Testis (tissue), 3 donors: ENCODE results near the gene TPSD1. TPM values are rescaled to one million over a fixed set of nuclear protein-coding genes. Genes with fewer than 3 reads are reported as not detected.
"Not testable (repeated sequence)": the region's sequence is repeated elsewhere in the genome, so short reads cannot be mapped to it uniquely, and the experiment has no call there.

Source experiments
- DNase-seq: peaks from one replicate; pipeline ENCODE4 v3.0.0-alpha.2; 2019
- H3K27ac ChIP-seq, 2 donors: fragments of 200-600 bp; sonication (generic); one replicate each; pipeline ENCODE4 v1.5.1; 2019
- H3K27me3 ChIP-seq: fragments of 200-600 bp; sonication (generic); one replicate; pipeline ENCODE4 v1.5.1; 2019
- H3K36me3 ChIP-seq: fragments of 200-600 bp; sonication (generic); one replicate; pipeline ENCODE4 v1.5.1; 2017; ENCODE audit warnings: low read depth; ENCODE audit errors: missing control alignments
- H3K4me1 ChIP-seq: fragments of 200-600 bp; sonication (generic); one replicate; pipeline ENCODE4 v1.5.1; 2019
- H3K4me3 ChIP-seq, 2 donors: fragments of 200-600 bp; sonication (generic); one replicate each; pipeline ENCODE4 v1.5.1; 2017 to 2019
- H3K9me3 ChIP-seq: fragments of 200-600 bp; sonication (generic); one replicate; pipeline ENCODE4 v1.5.1; 2017
- CTCF ChIP-seq, 3 experiments: fragments of 450-650 bp in 2 of 3; fragments of 200-600 bp in 1 of 3; sonication (generic) in 1 of 3; IDR thresholded peaks; one replicate each; pipeline ENCODE4 v1.5.1; 2016 to 2019; ENCODE audit warnings: antibody characterized with exemption in 3 of 3, mild to moderate bottlenecking in 2 of 3, moderate library complexity in 1 of 3
- POLR2A ChIP-seq: fragments of 450-650 bp; IDR thresholded peaks from one replicate; pipeline ENCODE4 v1.6.1; 2017; ENCODE audit warnings: antibody characterized with exemption, mild to moderate bottlenecking, moderate library complexity
- WGBS, 2 donors: methylation state at CpG; one replicate each; pipeline ENCODE4 v1.1.5; 2018; 5-methylcytosine and 5-hydroxymethylcytosine counted together
- intact Hi-C: fragments of 100-400 bp; cut with DNase I; formaldehyde crosslinking; loops from one replicate; pipeline ENCODE4 v1.15.1; 2023; ENCODE audit warnings: low total_unique reads
- polyA plus RNA-seq: library from polyadenylated mRNA; stranded (reverse); fragments of 350-450 nt; fragmentation: Illumina TruSeq; extraction: RNeasy Lipid Tissue Mini Kit (QIAGEN cat#74804); gene quantifications from one replicate; pipeline ENCODE4 v1.2.3, GENCODE V29; 2014; ENCODE audit warnings: low read depth, low replicate concordance; ENCODE audit not compliant: insufficient read depth
- total RNA-seq, 2 donors: library from RNA; depleted of rRNA; stranded (reverse); fragments of >200 nt; gene quantifications; one replicate each; pipeline ENCODE4 v1.2.3, GENCODE V29; 2016

TPSD1 gene
- total and polyA plus RNA-seq, 3 donors from 2014 or later, result 1.1 to 1.6 (median 1.1) TPM

DNA sequence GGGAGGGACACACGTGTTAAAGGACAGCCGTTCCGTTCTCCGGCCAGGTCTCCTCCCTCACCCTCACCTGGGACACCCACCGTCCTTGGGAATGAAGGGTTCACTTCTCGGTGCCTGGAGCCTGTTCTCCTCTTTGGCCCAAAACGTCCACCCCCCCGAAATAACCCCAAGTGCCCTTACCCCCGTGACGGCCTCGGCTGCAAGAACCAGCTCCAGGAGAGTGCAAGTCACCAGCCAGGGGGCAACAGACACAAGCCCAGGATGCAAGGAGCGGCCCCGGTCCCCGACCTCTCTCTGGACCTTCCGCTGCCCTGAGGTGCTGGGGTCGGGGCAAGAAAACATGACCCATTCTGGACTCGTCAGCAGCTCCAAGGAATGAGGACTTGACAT, 33.6 kb downstream of the TPSD1 start:
- DNase-seq, result no peak
- Histone ChIP-seq H3K4me1 (peaks cover 16% of the 10 kb centered on the region), H3K36me3 (no peaks in the 10 kb centered on the region), H3K27ac (no peak overlapping the region), H3K9me3 (no peaks in the 10 kb centered on the region), H3K27me3 (no peaks in the 10 kb centered on the region), H3K4me3 (no peak overlapping the region)
- WGBS, 2 donors, result 33 to 53% methylated on average over 5 to 17 of the region's 17 CpGs
- TF ChIP-seq CTCF (IDR thresholded peaks at IDR 0.05) (no peak), POLR2A (no peak)
- intact Hi-C loops, result no loop called here

DNA sequence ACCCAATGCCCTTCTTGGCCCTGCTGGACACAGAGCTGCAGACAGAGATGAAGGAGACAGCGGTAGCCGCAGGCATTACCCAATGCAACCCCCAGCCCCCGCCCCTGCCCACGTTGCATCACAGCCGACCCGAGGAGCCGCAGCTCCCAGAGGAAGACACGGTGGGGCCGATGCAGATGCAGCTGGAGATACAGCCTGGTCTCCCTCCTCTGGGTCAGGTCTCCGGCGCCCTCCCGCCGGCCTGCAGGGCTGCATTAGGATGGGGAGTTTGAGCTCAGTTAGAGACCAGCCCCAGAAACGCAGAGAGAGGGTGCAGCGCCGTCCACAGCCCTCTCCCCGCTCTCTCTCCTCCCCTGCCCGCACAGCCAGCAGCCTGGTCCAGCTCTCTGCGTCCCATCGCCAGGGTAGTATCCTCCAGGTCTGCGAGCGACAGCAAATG, 34.2 kb downstream of the TPSD1 start:
- intact Hi-C loops, result no loop called here
- TF ChIP-seq CTCF (IDR thresholded peaks at IDR 0.05) (no peak), POLR2A (no peak)
- Histone ChIP-seq H3K27me3 (no peaks in the 10 kb centered on the region), H3K4me3 (no peak overlapping the region), H3K9me3 (no peaks in the 10 kb centered on the region), H3K27ac (no peak overlapping the region), H3K36me3 (no peaks in the 10 kb centered on the region), H3K4me1 (peaks cover 16% of the 10 kb centered on the region)
- DNase-seq, result no peak
- WGBS, 2 donors, result 46 to 65% methylated on average over 2 to 22 of the region's 22 CpGs

- H3K27me3 ChIP-seq, result no peaks in the 10 kb centered on the region
- no peak overlapping the region for H3K4me3 ChIP-seq
- no peaks in the 10 kb centered on the region for H3K36me3 ChIP-seq
- intact Hi-C loops, result no loop called here
- WGBS, 2 donors, result 64 to 70% methylated on average over 20 to 29 of the region's 29 CpGs
- no peaks in the 10 kb centered on the region for H3K9me3 ChIP-seq
- no peak for DNase-seq
- peaks cover 16% of the 10 kb centered on the region for H3K4me1 ChIP-seq
- TF ChIP-seq POLR2A (no peak), CTCF (IDR thresholded peaks at IDR 0.05) (no peak)
- no peak overlapping the region for H3K27ac ChIP-seq
These were observed 35.1 kb downstream of the TPSD1 start for GRCh38 chr16:1290860-1291575.

GRCh38 chr16:1291576-1291974, 35.7 kb downstream of the TPSD1 start:
- H3K4me1 ChIP-seq, result peaks cover 14% of the 10 kb centered on the region
- 38 to 41% methylated on average over 6 to 17 of the region's 17 CpGs for WGBS, 2 donors
- DNase-seq, result peak; percentile 73
- TF ChIP-seq POLR2A (no peak), CTCF (IDR thresholded peaks at IDR 0.05) (no peak)
- H3K27me3 ChIP-seq, result no peaks in the 10 kb centered on the region
- H3K4me3 ChIP-seq, result no peak overlapping the region
- intact Hi-C loops, result no loop called here
- H3K36me3 ChIP-seq, result no peaks in the 10 kb centered on the region
- no peak overlapping the region for H3K27ac ChIP-seq
- no peaks in the 10 kb centered on the region for H3K9me3 ChIP-seq

DNA sequence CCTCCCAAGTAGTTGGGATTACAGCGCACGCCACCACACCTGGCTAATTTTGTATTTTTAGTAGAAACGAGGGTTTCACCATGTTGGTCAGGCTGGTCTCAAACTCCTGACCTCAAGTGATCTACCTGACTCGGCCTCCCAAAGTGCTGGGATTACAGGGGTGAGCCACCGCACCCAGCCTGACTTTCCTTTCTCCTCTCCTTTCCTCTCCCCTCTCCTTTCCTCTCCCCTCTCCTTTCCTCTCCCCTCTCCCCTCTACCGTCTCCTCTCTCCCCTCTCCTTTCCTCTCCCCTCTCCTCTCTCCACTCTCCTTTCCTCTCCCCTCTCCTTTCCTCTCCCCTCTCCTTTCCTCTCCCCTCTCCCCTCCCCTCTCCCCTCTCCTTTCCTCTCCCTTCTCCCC, 36.3 kb downstream of the TPSD1 start:
- DNase-seq, intact Hi-C loops, H3K36me3 ChIP-seq, H3K27me3 ChIP-seq, H3K9me3 ChIP-seq, H3K4me3 ChIP-seq, H3K27ac ChIP-seq: not testable (repeated sequence)
- 84 to 90% methylated on average over 6 of the region's 6 CpGs for WGBS, 2 donors
- H3K4me1 ChIP-seq, result peaks cover 11% of the 10 kb centered on the region

- intact Hi-C loops, H3K27me3 ChIP-seq, H3K36me3 ChIP-seq, H3K4me3 ChIP-seq, H3K27ac ChIP-seq, H3K9me3 ChIP-seq, H3K4me1 ChIP-seq, DNase-seq: not testable (repeated sequence)
- 75 to 81% methylated on average over 8 of the region's 8 CpGs for WGBS, 2 donors
These were observed 36.9 kb downstream of the TPSD1 start for GRCh38 chr16:1292808-1293207.
